KBM-7 (cell line): Measurements from ENCODE around the gene CACNA1H.
A peak's percentile ranks its signal among the peaks of the same experiment; 100 is the strongest.

Source experiments
- DNase-seq: peaks from one replicate; pipeline ENCODE4 v3.0.0-alpha.2; 2015
- in situ Hi-C: fragments of 300-500 bp; cut with MboI; formaldehyde crosslinking; loops from 2 replicates; pipeline ENCODE4 v1.14.3; 2020; ENCODE audit warnings: low sequenced_read_pairs, low pct_unique_long_range_greater_than_20kb, mixed read lengths

CACNA1H gene

GRCh38 chr16:1137604-1138003, 15.3 kb upstream of the CACNA1H start:
- peak; percentile 76 for DNase-seq
- in situ Hi-C loops, result no loop called here

- no peak for DNase-seq
- in situ Hi-C loops, result no loop called here
These were observed 12.2 kb upstream of the CACNA1H start for GRCh38 chr16:1140582-1141162.

DNA sequence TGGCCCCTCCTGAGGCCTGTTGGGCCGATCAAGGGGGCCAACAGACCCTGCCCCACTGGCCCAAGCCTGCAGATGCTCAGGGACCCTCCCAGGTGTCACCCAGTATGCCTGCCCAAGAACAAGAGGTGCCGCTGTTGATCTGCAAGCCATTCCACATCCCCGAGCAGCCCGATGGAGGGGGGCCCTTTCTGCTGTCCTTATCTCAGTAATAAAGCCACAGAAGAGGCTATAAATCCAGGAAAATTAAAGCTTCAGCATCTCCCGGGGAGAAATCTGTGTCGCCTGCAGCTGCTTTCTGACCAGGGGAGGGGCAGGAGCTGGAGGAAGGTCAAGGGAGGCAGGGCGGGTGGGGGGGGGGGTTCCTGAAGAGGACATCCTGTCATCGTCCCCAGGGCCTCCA, 11.7 kb upstream of the CACNA1H start:
- no peak for DNase-seq
- in situ Hi-C loops, result no loop called here

DNA sequence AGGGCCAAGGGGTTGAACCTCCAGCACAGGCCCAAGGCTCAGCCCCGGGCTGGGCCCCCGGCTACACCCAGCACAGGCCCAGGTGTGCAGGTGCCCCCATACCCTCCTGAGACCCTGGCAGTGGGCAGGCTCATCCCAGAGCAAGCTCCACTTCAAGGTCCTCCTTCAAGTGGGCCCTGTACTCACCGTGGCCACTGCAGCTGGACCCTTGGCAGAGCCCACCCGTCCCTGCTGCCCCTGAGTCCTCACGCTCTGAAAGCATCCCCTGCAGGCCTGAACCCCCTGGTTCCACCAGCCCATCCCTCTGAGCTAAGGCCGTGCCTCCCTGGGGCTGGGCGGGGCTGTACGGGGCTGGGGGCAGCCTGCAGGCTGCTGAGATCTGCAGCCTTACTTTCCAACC, 11.2 kb upstream of the CACNA1H start:
- in situ Hi-C loops, result no loop called here
- no peak for DNase-seq

DNA sequence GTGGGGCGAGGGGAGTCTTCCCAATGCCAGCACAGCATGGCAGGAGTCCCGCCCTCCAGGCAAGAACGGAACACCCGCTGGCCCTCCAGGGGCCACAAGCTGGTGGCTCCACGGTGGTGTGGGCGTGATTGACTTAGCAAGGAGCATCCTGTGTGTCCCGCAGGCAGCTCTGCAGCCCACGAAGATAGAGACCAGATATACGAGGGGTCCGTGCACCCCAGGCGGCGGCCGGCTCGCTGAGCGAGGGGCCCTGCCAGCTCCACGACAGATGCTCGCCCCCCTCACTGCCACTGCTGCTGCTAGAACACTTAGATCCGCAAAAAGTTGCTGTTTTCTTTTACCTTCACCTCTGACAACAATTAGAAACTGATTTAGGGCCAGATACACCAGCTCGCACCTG, 10.0 kb upstream of the CACNA1H start:
- in situ Hi-C loops, result no loop called here

DNA sequence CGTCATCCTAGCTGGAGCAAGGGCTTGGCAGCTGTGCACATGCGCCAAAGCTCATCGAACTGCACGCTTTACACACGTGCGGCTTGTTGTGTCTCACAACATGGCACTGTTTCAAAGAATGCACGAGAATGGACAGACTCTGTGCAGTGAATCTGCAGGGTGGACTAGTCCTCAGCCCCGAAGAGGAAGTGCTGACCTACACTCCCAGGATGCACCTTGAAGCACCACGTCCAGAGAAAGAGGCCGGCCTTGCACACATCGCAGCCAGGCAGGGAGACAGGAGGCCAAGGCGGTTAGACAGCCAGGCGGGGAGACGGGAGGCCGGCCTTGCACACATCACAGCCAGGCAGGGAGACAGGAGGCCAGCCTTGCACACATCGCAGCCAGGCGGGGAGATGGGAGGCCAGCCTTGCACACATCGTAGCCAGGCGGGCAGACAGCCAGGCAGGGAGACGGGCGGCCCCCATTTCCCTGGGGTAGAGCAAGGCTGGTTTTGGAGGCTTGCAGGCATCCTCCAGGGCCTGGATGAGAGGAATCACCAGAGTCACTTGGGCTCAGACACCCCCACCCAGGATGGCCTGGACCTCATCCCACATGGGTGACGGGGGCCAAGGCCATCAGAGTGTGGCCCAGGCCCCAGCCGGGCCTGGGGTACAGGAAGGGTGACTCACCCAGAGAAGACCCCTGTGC, 9.0 kb upstream of the CACNA1H start:
- DNase-seq, result no peak
- in situ Hi-C loops, result no loop called here

More for the DNA sequence above, 10.0 kb upstream of the CACNA1H start:
- no peak for DNase-seq

DNA sequence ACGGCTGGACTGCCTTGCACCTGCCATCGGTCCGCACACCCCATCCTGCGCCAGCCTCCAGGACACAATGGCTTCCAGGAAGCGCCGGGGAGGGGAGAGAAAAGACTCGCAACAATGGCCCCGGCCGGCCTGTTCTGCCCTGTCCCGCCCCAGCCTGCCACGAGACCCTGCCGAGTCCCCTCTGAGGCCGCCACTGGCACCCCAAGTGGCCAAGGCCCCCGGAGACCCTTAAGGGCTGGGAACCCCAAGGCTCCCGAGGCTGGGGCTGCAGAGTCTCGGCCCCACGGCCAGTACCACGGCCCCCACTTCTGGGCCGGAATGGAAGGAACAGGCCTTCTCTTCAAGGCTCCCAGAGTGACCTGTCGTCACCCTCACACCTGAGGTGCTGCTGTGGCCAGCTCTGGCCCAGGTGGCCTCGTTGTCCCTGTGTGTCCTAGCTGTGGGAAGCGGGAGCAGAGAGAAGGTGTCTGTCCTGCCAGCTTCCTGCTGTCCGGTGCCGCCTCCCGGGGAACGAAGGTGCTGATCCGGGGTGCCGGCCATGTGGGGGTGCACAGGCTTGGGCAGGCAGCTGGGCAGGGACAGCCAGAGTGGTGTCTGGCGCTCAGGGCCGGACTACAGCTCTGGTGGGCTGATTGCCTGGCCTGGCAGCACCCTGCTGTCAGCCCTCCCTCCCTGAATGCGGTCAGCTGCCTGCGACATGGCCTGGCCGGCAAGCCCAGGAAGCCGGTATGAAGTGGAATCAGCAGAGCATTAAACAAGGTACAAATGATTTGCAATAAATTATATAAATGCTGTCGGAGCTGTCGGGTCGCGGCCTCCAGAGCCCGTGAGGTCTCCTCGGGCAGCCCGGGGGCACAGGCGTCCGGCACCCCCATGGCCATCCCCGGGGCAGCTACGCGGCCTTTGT, 8.2 kb upstream of the CACNA1H start:
- DNase-seq, result no peak

DNA sequence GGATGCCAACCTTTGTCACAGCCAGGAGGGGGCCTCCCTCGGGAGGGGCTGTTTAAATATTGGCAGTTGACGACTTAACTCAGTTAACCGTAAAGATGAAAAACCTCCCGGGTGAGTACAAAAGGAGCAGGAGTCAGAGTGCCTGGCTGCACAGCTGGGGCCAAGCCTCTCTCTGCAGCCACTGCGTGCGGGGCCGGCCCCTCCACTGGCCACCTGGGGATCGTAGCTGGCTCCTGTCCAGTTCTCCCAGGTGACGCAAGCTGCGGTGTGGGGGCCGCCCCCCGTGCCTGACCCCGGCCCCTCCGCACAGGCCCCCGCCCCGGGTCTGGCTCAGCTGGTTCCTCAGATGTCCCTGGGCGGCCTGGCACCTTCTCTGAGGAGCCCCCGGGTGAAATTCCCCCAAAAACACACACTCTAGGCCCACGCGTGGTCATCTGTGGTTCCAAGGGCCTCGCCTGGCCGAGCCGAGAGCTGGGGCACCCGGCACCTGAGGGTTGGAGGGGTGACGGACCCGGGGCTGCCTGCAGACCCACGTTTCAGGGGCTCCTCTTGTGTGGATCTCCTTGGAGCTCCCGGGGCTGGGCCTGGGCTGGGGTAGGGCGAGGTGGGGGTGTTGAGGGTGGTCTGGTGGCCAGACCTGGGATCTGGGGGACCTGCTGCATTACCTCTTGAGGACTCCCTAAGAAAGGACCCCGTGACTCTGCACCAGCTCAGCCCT, 7.4 kb upstream of the CACNA1H start:
- in situ Hi-C loops, result no loop called here
- no peak for DNase-seq

More for the DNA sequence above, 8.2 kb upstream of the CACNA1H start:
- in situ Hi-C loops, result no loop called here

DNA sequence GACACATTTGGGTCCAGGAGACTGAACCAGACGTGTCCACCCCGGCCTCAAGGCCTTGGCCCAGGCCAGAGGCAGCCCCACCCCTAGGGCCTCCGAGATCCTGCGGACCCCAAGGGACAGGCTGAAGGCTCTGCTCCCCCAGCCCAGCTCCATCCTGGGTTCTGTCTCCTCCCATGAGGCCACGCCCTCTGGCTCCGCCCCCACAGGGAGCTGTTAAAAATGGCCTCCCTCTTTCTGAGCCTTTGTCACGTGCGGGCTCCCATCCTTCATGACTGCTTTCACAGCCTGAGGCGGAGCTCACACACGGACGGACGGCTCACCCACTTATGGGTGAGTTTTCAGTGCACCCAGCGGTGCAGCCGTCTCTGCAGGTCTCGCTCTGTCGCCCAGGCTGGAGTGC, 6.5 kb upstream of the CACNA1H start:
- DNase-seq, result no peak

GRCh38 chr16:1147027-1147426, 5.9 kb upstream of the CACNA1H start:
- in situ Hi-C loops, result no loop called here

More for the DNA sequence above, 6.5 kb upstream of the CACNA1H start:
- in situ Hi-C loops, result no loop called here

DNA sequence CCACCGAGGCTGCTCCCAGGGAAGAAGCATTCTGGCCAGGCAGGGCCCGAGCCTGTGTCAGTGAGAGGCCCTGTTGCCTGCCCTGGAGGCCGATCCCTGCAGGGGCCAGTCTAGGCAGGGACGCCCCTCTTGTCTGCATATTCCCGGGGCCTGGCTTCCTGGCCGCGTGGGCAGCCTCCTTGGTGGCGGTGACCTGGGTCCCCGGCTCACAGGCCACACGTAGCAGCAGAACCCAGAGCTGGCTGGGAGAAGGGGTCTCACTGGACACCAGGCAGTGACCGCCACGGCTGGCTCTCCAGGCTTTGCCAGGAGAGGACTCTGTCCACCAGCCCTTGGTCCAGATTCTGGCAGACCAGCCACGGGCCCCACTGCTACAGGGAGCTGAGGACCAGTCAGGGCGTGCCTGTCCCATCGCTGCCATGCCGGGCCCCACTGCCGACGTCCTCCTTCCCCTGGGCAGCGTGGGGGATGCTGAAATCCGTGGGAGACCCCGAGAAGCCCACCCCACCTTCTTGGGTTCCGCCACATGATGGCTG, 3.7 kb upstream of the CACNA1H start:
- in situ Hi-C loops, result no loop called here
- DNase-seq, result no peak

More at GRCh38 chr16:1147027-1147426, 5.9 kb upstream of the CACNA1H start:
- no peak for DNase-seq

DNA sequence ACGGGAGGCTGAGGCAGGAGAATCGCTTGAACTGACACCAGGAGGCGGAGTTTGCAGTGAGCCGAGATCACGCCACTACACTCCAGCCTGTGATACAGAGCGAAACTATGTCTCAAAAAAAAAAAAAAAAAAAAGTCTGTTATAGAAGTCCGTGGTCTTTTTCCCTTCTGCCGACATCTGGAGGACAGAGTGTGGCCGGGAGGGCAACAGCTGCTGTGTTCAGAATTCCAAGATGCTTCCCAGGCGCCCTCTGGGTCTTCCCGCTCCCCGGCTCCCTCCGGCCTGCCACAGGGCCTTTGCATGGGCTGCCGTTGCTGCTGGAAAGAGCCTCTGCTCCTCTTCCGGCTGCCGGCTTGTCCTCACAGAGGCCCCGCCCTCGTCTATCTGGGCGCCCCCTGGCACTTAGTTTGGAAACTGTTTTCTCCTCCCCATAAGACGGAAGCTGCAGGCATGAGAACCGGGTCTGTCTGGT, 2.4 kb upstream of the CACNA1H start:
- in situ Hi-C loops, result no loop called here
- DNase-seq, result peak; percentile 82

DNA sequence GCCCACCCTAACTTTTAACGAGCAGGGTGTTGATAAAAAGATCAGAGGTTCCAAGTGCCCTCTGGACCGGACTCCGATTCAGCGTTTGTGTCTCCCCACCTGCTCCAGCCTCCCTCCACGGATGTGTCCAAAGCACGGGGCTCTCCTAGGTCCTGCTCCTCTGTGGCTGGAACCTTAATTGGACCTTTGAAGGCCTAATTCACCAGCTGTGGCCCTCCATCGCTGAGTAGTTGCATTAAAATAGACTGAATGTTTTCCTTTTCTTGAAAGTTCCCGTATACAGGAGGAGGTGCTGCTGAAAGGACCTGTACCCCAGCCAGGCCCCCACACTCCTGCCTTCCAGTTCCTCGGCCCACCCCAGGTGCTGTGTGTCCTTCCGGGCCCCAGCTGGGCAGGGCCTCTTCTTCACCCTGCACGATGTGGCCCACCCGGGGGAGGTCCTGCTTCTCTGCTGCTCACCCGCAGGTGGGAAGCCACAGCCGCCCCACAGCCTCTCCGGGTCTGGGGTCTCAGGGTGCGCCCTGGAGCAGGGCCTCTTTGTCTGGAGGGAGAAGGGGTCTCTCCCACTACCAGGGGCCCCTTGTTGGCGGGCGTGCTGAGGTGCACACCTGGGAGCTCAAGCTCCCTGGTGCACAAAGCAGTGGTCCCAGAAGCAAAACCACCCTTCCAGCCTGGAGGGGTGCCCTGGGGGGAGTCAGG, 1.3 kb upstream of the CACNA1H start:
- in situ Hi-C loops, result no loop called here
- DNase-seq, result no peak

DNA sequence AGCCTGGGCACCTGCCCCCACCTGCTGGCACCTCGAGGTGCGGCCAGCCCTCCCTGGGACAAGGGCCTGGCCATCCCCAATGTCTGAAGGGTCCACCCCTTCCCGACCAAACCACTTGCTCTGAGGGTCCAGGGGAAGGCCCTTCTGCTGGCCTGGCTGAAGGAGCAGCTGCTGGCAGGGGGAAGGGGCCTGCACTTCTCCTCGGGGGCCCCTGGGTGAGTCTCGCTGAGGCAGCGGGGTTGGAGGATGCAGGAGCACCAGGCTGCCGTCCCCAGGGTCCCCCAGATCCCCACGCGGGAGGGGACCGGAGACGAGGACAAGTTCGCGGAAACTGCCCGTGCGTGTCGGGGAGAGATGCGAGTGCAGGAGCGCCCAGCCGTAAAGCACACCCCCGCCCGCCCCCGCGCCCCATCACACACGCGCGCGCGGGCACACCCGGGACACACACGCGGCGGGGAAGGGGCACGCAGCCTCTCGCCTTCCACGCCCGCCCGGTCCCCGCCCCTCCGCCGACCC, 725 bp upstream of the CACNA1H start:
- peak; percentile 48 for DNase-seq
- in situ Hi-C loops, result no loop called here

DNA sequence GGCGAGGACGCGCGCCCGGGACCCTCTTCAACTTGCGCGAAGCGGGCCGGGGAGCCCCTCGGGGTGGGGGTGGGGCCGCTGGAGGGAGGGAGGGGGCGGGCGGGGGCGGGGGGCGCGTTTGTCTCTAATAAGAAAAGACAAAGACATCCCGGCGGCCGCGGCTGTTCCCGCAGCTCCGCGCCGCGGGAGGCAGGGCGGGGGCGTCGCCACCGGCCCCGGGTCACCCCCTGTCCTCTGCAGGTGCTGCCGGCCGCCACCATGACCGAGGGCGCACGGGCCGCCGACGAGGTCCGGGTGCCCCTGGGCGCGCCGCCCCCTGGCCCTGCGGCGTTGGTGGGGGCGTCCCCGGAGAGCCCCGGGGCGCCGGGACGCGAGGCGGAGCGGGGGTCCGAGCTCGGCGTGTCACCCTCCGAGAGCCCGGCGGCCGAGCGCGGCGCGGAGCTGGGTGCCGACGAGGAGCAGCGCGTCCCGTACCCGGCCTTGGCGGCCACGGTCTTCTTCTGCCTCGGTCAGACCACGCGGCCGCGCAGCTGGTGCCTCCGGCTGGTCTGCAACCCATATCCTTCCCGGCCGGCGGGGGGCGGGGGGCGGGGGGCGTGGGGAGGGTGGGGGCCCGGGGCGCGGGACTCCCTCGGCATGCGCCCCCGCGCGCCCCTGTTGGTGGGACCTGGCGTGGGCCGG, 714 bp downstream of the CACNA1H start:
- DNase-seq, result no peak
- in situ Hi-C loops, result no loop called here

GRCh38 chr16:1154291-1154886, 1.5 kb downstream of the CACNA1H start:
- in situ Hi-C loops, result no loop called here
- DNase-seq, result no peak

DNA sequence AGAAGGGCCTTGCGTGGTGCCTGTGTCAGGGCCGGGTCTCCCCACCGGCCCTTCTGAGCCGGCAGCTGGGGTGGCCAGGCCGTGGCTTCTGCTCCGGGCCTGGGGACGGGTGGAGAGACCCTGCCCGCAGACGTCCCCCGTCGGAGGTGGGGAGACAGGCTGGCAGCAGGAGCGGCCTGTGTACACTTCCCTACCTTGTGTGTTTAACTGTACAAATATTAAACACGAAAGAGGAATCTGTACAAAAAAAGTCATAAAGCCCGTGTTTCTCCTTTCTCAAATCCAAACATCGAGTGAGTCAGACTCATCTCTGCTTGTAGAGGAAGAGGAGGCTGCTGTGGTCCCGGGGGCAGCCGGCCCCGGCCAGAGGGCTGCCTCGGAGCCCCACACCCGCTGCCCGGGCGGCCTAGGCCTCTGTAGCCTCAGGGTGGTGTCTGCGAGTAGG, 2.0 kb downstream of the CACNA1H start:
- DNase-seq, result no peak
- in situ Hi-C loops, result no loop called here
